Measurements from ENCODE around the gene TACC2. TPM values are rescaled to one million over a fixed set of nuclear protein-coding genes. Genes with fewer than 3 reads are reported as not detected.

TACC2 gene
- polyA plus RNA-seq, 3 donors: 13.0 to 34.9 (median 19.5) TPM

DNA sequence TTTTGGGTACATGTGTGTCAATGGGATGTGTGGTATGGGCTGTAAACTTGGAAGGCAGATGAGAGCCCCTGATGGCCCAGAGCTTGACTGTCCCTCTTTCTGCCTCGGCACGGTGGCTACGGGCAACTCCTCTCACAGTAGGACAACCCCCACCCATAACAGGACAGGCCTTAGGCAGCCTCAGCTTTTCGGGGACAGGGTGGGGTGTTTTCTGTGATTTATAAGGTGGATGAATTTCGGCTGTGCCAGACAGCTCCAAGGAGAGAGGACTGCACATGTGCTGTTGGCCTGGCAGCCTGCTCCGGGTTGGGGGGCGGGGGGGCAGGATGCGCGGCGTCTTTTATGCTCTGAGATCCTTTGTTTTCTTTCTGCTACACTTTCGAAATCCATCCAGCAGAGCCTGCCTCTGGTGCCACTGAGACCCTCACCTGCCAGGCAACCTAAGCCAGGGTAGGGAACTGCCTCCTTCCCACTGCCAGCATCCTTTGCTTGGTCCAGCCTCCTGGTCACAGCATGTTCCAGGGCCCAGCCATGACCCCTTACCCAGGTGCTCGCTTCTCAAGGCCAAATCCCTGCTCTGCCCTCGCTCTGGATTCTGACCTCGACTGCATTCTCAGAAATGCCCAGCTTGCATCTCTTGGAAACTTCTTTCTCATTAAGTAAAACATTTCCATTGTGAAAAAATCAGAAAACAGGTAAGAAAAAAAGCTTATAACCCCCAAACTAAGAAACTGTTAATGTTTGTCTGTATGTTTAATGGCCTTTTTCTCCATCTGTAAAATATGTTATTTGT lies 266.7 kb downstream of the TACC2 start:
- 86 to 91% (median 88%) methylated on average over 14 of the region's 14 CpGs for WGBS, 3 donors
- H3K27ac ChIP-seq (ENCODE audit: low read depth, low read length): no peak overlapping the region

DNA sequence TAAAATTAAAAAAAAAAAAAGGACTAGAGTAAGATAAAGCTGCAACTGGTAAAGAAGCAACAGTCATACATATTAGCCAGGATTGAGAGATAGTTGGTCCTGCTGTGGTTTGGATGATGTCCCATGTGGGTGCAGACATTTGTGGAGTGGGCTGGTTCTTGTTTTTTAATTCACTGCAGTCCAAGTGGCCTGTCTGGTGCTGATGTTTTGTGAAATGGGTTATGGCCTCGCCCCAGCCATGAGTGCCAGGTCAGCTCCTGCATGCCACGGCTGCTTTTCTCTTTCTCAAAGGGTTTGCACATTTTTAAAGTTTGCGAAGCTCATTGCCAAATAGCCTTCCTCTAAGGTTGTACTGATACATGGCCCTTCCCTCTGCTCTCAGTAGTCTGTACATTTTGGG lies 268.1 kb downstream of the TACC2 start:
- no peak overlapping the region for H3K27ac ChIP-seq (ENCODE audit: low read depth, low read length)
- WGBS, 3 donors: 80 to 95% (median 82%) methylated on average over 3 of the region's 3 CpGs

GRCh38 chr10:122258136-122259074 lies 269.4 kb downstream of the TACC2 start:
- H3K27ac ChIP-seq (ENCODE audit: low read depth, low read length): no peak overlapping the region
- 70 to 72% (median 72%) methylated on average over 25 of the region's 25 CpGs for WGBS, 3 donors

- WGBS, 3 donors: 88 to 92% (median 91%) methylated on average over 4 of the region's 4 CpGs
- H3K27ac ChIP-seq (ENCODE audit: low read depth, low read length): no peak overlapping the region
Measured at GRCh38 chr10:122259075-122259466, 270.1 kb downstream of the TACC2 start.

- no peak overlapping the region for H3K27ac ChIP-seq (ENCODE audit: low read depth, low read length)
- 65 to 83% (median 78%) methylated on average over 1 of the region's 1 CpG for WGBS, 3 donors
Measured at GRCh38 chr10:122261584-122261983, 272.6 kb downstream of the TACC2 start.

- 64 to 70% (median 64%) methylated on average over 1 of the region's 1 CpG for WGBS, 3 donors
Measured at GRCh38 chr10:122263971-122264370, 275.0 kb downstream of the TACC2 start.

DNA sequence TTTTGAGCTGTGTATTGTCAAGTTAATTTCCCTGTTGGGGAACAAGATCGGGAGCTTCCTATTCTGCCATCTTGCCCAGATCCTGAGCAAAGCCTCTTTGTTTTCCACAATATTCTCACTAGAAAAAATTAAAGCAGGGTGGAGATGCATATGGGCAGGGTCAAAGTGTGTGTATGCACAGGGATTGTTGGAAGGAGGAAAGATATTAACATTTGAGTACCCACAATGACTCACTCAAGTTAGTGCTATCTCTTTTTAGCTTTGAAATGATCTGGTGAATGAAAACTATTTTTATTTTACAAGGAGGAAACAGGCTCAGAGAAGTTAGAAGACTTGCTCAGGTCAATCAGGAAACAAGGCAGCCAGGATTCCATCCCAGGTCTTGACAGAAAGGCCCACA lies 275.5 kb downstream of the TACC2 start:
- H3K27ac ChIP-seq (ENCODE audit: low read depth, low read length): no peak overlapping the region
- WGBS, 3 donors: 91 to 100% (median 94%) methylated on average over 1 of the region's 1 CpG

More at GRCh38 chr10:122263971-122264370, 275.0 kb downstream of the TACC2 start:
- H3K27ac ChIP-seq (ENCODE audit: low read depth, low read length): no peak overlapping the region

DNA sequence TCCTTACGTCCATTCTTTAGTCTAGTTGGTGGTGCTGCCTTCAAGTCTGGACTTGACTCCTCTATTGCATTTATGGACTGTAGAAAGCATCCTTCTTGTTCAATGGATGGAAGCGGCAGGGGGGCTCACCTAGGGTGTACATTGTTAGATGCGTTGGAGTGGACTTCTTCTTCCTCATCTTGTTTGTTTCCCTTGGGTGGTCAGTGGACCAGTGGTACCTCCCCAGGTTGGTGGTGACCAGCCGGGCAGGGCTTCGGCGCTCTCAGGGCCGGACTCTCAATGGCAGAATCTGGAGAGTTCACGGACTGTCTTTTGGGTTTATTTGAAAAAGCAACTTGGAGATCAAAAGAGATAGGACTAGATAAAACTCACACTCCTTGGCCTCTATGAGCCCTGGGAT lies 276.0 kb downstream of the TACC2 start:
- 93 to 98% (median 96%) methylated on average over 8 of the region's 8 CpGs for WGBS, 3 donors
- no peak overlapping the region for H3K27ac ChIP-seq (ENCODE audit: low read depth, low read length)

DNA sequence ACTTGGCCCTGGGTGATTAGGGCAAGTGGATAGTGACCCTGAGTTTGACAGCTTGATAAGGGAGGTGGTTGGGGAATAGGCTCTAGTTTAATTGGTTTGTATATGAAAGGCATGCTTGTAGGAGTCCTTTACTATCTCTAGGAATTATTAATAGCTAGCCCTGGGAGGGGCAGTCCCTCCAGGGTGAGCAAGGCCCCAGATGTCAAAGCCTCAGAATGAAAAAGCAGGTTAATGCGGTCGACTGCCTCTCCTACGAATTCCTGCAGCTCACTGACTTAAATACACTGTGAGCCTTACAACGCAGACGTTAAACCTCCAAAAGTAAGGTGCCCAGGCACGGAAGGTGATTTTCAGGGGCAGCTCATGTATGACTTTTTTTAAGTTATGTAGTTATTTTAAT lies 276.9 kb downstream of the TACC2 start:
- 47 to 88% (median 87%) methylated on average over 6 of the region's 6 CpGs for WGBS, 3 donors

DNA sequence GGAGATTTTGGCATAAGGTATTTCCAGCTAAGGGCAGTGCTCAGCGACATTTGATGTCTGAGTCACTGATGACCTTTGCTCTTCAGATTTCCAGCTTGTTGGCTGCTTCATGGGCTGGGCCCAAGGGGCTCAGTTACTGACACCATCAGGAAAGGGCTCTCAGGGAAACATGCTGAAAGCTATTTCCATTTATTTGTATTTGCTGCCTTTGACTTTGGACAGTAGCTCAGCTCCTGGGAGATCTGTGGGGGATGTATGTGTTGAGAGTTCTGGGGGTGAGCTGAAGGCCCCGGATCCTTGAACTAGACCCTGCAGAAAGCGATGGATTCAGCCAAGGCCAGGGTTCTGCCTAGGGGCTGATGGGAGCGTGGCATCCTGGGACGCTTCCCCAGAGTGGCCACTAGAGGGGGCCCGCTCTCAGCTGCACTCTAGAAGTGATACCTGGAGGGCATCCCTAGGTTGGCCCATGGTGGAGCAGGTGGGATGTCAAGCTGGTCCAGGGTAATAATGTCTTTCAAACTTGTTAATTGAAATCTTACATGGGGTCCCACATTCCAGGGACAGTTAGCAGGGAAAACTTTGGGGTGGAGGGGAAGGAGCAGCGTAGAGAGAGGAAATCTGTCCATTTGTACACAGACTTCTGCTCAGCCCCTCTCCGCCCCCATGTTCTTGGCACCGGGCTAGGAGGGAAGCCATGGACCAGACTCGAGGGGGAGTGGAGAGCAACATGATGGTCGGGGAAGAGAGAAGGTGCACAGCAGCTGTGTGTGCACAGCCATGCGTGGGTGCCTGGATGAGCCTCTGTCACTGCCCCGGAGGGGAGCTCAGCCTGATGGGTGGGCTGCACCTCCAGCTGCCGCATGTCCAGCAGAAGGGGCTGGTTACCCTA lies 279.1 kb downstream of the TACC2 start:
- no peak overlapping the region for H3K27ac ChIP-seq (ENCODE audit: low read depth, low read length)
- WGBS, 3 donors: 51 to 52% (median 51%) methylated on average over 14 of the region's 14 CpGs

More for the DNA sequence above, 276.9 kb downstream of the TACC2 start:
- H3K27ac ChIP-seq (ENCODE audit: low read depth, low read length): no peak overlapping the region

DNA sequence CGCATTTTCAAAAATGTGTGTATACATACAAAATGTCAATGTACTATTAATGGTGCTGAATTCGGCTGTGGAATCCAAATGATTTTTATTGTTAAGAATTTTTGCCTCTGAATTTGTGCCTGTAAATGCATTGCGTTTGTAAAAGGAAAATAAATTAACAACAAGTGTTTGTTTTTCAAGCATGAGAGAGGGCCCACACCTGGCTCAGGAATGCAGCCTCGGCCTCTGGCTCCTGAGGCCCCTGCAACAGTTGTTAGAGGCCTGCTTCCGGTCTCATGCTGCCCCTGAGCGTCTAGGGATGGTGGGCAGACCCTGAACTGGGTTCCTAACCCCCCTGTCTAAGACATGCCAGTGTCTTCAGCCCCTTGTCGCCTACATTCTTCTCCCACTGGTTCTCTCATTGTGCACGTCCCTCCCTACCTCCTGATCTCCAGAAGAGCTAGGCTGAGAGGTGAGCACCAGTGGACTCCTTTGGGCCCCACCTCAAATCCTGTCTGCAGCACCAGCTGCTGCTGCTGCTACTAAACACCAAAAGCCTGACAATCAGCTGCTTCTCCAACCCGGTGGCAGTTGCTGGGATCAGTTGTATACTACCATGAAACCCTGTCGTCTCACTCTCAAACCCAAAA lies 280.2 kb downstream of the TACC2 start:
- WGBS, 3 donors: 79 to 87% (median 86%) methylated on average over 10 of the region's 10 CpGs
- H3K27ac ChIP-seq (ENCODE audit: low read depth, low read length): no peak overlapping the region

GRCh38 chr10:122271076-122271475 lies 282.1 kb downstream of the TACC2 start, which contains the start of gene BTBD16:
TSS of gene BTBD16 (plus strand) at chr10:122271296. CDS start at chr10:122275082, 3,786 bp downstream.
- WGBS, 3 donors: 46 to 69% (median 55%) methylated on average over 5 of the region's 5 CpGs
- no peak within 1 kb of the TSS for H3K27ac ChIP-seq (ENCODE audit: low read depth, low read length)

DNA sequence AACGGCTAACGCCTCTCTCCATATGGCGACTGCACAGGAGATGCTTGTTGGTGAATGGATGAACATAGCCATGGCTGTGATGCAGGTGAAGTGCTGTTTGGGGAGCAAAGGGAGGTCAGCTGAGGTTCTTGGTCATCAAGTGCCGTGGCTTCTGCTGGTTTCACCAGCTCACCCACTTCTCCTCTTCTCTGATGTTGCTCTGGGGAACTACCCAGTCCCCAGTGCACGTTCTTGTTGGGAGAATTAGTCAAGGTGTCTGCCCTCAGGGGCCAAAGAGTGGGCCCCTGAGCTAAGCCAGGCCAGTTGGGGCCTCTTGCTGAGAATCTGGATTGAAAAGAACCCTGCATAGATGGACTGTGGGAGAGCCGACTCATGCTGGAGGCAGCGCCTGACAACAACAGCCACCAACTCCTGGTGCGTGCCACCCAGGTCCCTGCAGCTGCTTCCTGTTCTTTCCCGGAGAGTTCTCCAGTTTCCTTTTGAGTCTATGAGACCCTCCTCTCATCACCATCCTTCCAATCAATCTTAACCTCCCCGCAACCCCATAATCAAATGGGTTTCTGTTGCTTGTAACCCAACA lies 285.1 kb downstream of the TACC2 start:
- WGBS, 3 donors: 80 to 87% (median 83%) methylated on average over 10 of the region's 10 CpGs
- H3K27ac ChIP-seq (ENCODE audit: low read depth, low read length): no peak overlapping the region

GRCh38 chr10:122276611-122277208 lies 287.7 kb downstream of the TACC2 start:
- H3K27ac ChIP-seq (ENCODE audit: low read depth, low read length): no peak overlapping the region
- WGBS, 3 donors: 89 to 91% (median 91%) methylated on average over 6 of the region's 6 CpGs

GRCh38 chr10:122277526-122278136 lies 288.7 kb downstream of the TACC2 start:
- 82 to 84% (median 82%) methylated on average over 10 of the region's 10 CpGs for WGBS, 3 donors
- H3K27ac ChIP-seq (ENCODE audit: low read depth, low read length): no peak overlapping the region

DNA sequence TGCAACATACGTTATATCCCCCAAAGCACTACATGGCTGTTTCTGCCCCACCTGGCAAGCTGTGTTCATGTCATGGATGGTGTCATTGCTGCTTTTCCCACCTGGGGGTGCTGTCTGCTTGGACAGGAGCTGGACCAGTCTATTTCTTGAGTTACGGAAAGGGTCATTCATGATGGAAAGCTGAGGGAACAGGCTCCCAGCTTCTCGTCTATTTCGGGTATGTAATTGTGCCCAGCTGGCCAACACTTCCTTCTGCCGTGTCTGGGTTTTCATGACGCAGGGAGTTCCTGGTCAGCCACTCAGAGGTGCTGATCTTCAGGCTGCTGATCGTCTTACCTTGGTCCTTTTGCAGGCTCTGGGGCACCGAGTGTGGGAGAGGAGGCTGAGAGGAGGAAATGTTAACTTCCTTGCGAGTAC lies 290.8 kb downstream of the TACC2 start:
- WGBS, 3 donors: 30 to 42% (median 36%) methylated on average over 9 of the region's 9 CpGs
- no peak overlapping the region for H3K27ac ChIP-seq (ENCODE audit: low read depth, low read length)

DNA sequence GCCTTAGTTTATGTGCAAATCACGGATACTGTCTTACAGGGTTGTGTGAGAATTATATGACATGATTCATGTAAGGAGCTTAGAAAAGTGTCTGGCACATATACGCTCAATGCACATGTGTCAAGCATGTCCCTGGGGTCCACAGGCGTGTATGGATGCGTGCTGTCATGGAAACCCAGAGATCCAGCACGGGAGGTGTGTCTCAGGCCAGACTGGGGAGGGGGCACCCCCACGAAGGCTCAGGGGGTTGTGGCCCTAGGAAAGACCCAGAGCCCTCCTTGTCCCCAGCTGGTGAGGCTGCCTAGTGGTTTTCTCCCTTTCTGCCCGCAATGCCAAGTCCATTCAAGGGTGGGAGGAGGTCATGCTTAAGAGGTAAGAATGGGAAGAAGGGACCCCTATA lies 291.2 kb downstream of the TACC2 start:
- no peak overlapping the region for H3K27ac ChIP-seq (ENCODE audit: low read depth, low read length)

More for the DNA sequence above, 291.2 kb downstream of the TACC2 start:
- WGBS, 3 donors: 61 to 76% (median 69%) methylated on average over 7 of the region's 7 CpGs

All from adipose tissue (tissue), 3 donors.